Glomerular endothelial cell (primary cell): ENCODE data around the gene ATXN2. TPM values are rescaled to one million over a fixed set of nuclear protein-coding genes. Genes with fewer than 3 reads are reported as not detected.
"Not testable (repeated sequence)": the region's sequence is repeated elsewhere in the genome, so short reads cannot be mapped to it uniquely, and the experiment has no call there.

Experiments used
- DNase-seq: peaks from one replicate; pipeline ENCODE4 v3.0.0-alpha.2; 2011; ENCODE audit warnings: low read depth, low spot score; ENCODE audit errors: extremely low read depth
- total RNA-seq: library from RNA; depleted of rRNA; stranded (reverse); fragments of >200 nt; gene quantifications from 2 replicates; pipeline ENCODE4 v1.2.3, GENCODE V29; 2015

ATXN2 gene
- total RNA-seq, 1 donor from 2014 or later = 51.8 TPM

GRCh38 chr12:111507258-111507657, 91.9 kb downstream of the ATXN2 start:
- not testable (repeated sequence) for DNase-seq

GRCh38 chr12:111506260-111506659, 92.9 kb downstream of the ATXN2 start:
- DNase-seq = no peak

- DNase-seq = no peak
These were observed 93.5 kb downstream of the ATXN2 start for GRCh38 chr12:111505601-111506036.

- DNase-seq = no peak
These were observed 96.0 kb downstream of the ATXN2 start for GRCh38 chr12:111503116-111503515.

GRCh38 chr12:111494676-111495075, 104.4 kb downstream of the ATXN2 start:
- DNase-seq = no peak

- DNase-seq = not testable (repeated sequence)
These were observed 106.1 kb downstream of the ATXN2 start for GRCh38 chr12:111492979-111493378.

GRCh38 chr12:111488798-111489197, 110.3 kb downstream of the ATXN2 start:
- DNase-seq = no peak

- no peak for DNase-seq
These were observed 110.8 kb downstream of the ATXN2 start for GRCh38 chr12:111488271-111488670.

- no peak for DNase-seq
These were observed 116.7 kb downstream of the ATXN2 start for GRCh38 chr12:111482462-111482861.

GRCh38 chr12:111471236-111471635, 127.9 kb downstream of the ATXN2 start:
- DNase-seq = no peak

- DNase-seq = no peak
These were observed 129.7 kb downstream of the ATXN2 start for GRCh38 chr12:111469401-111469800.

- no peak for DNase-seq
These were observed 131.3 kb downstream of the ATXN2 start for GRCh38 chr12:111467857-111468241.

GRCh38 chr12:111467092-111467856, 131.8 kb downstream of the ATXN2 start:
- no peak for DNase-seq

- no peak for DNase-seq
These were observed 136.8 kb downstream of the ATXN2 start for GRCh38 chr12:111462210-111462769.

GRCh38 chr12:111460111-111460510, 139.0 kb downstream of the ATXN2 start:
- DNase-seq = not testable (repeated sequence)

GRCh38 chr12:111458546-111459172, 140.5 kb downstream of the ATXN2 start:
- DNase-seq = no peak

- no peak for DNase-seq
These were observed 141.5 kb downstream of the ATXN2 start for GRCh38 chr12:111457577-111457976.

GRCh38 chr12:111457071-111457470, 142.0 kb downstream of the ATXN2 start:
- DNase-seq = no peak

- no peak for DNase-seq
These were observed 143.4 kb downstream of the ATXN2 start for GRCh38 chr12:111455448-111456320.

GRCh38 chr12:111454716-111455447, 144.2 kb downstream of the ATXN2 start:
- no peak for DNase-seq
